SH-SY5Y (cell line): ENCODE results near the gene RBM42.

Source experiments
- GATA2 ChIP-seq: IDR thresholded peaks from 2 replicates; pipeline ENCODE4 v1.6.1; 2011; ENCODE audit warnings: mild to moderate bottlenecking, low read depth, low read length
- GATA3 ChIP-seq: IDR thresholded peaks from 2 replicates; pipeline ENCODE4 v1.6.1; 2011; ENCODE audit warnings: low read depth, mild to moderate bottlenecking, low read length, moderate library complexity

GRCh38 chr19:35642798-35643254, 14.0 kb downstream of the RBM42 start:
- TF ChIP-seq GATA2, result no peak
- no peak for TF ChIP-seq GATA3
